CD14-positive monocyte (primary cell): Measurements from ENCODE around the gene KCTD13. TPM values are rescaled to one million over a fixed set of nuclear protein-coding genes. Genes with fewer than 3 reads are reported as not detected.

Source experiments
- DNase-seq, 3 donors: peaks; one replicate each; pipeline ENCODE4 v3.0.0-alpha.2; 2011 to 2022
- H2AFZ ChIP-seq: 2 replicates; pipeline ENCODE4 v1.6.0; 2012; ENCODE audit warnings: mild to moderate bottlenecking, low read depth, low read length, inconsistent platforms; ENCODE audit not compliant: insufficient read depth, poor library complexity, severe bottlenecking
- H3K27ac ChIP-seq, 2 donors: 1 replicate in 1 of 2; 2 replicates in 1 of 2; pipeline ENCODE4 v1.5.1; 2012 to 2013; ENCODE audit warnings: low read length in 2 of 2, control low read depth in 1 of 2, inconsistent platforms in 1 of 2, low read depth in 1 of 2, mild to moderate bottlenecking in 1 of 2
- H3K27me3 ChIP-seq, 2 donors: one replicate each; pipeline versions ENCODE4 v1.6.0 to v1.6.1; 2011 to 2013; ENCODE audit warnings: low read length in 2 of 2; ENCODE audit not compliant: control insufficient read depth in 2 of 2, insufficient read depth in 2 of 2
- H3K36me3 ChIP-seq, 2 donors: replicated peaks in 1 of 2; 1 replicate in 1 of 2; 2 replicates in 1 of 2; pipeline versions ENCODE4 v1.5.1 to v1.6.1; 2012 to 2013; ENCODE audit warnings: low read length in 2 of 2, control low read depth in 1 of 2, inconsistent platforms in 1 of 2, mild to moderate bottlenecking in 1 of 2; ENCODE audit not compliant: insufficient read depth in 2 of 2, control insufficient read depth in 1 of 2
- H3K4me1 ChIP-seq, 2 donors: 1 replicate in 1 of 2; 2 replicates in 1 of 2; pipeline versions ENCODE4 v1.5.1 to v1.6.1; 2012 to 2013; ENCODE audit warnings: low read length in 2 of 2, control low read depth in 1 of 2, inconsistent platforms in 1 of 2, mild to moderate bottlenecking in 1 of 2, moderate library complexity in 1 of 2; ENCODE audit not compliant: insufficient read depth in 2 of 2, control insufficient read depth in 1 of 2
- H3K4me2 ChIP-seq: replicated peaks from 2 replicates; pipeline ENCODE3; 2012; ENCODE audit warnings: low read length, moderate library complexity, mild to moderate bottlenecking; ENCODE audit not compliant: poor library complexity, severe bottlenecking; ENCODE audit errors: extremely low read depth
- H3K4me3 ChIP-seq, 3 experiments: fragments of 200-600 bp in 1 of 3; sonication (generic) in 1 of 3; replicated peaks in 1 of 3; 1 replicate in 2 of 3; 2 replicates in 1 of 3; pipeline ENCODE4 v1.5.1; 2011 to 2013; ENCODE audit warnings: low read length in 3 of 3, mild to moderate bottlenecking in 3 of 3, control low read depth in 2 of 3, low read depth in 2 of 3, inconsistent platforms in 1 of 3, moderate library complexity in 1 of 3
- H3K79me2 ChIP-seq: 2 replicates; pipeline ENCODE4 v1.6.0; 2012; ENCODE audit warnings: mild to moderate bottlenecking, control low read depth, inconsistent platforms, low read length, moderate library complexity; ENCODE audit not compliant: insufficient read depth
- H3K9ac ChIP-seq: 2 replicates; pipeline ENCODE4 v1.6.0; 2017; ENCODE audit warnings: low read length, mild to moderate bottlenecking; ENCODE audit not compliant: insufficient read depth, poor library complexity, severe bottlenecking
- H3K9me3 ChIP-seq, 2 donors: replicated peaks in 1 of 2; 1 replicate in 1 of 2; 2 replicates in 1 of 2; pipeline versions ENCODE4 v1.5.1 to v1.6.1; 2012 to 2013; ENCODE audit warnings: low read length in 2 of 2, control low read depth in 1 of 2; ENCODE audit not compliant: control insufficient read depth in 1 of 2, insufficient read depth in 1 of 2
- H4K20me1 ChIP-seq: 2 replicates; pipeline ENCODE4 v1.6.0; 2012; ENCODE audit warnings: mild to moderate bottlenecking, low read length, control low read depth, moderate library complexity; ENCODE audit not compliant: insufficient read depth
- H3K27ac Mint-ChIP-seq, 7 donors: one replicate each; pipeline ENCODE4 v1.8.0; 2020; ENCODE audit warnings: mild to moderate bottlenecking in 7 of 7, mixed read lengths in 7 of 7, moderate library complexity in 6 of 7, inconsistent platforms in 2 of 7
- H3K27me3 Mint-ChIP-seq, 3 donors: one replicate each; pipeline ENCODE4 v1.8.0; 2021 to 2022; ENCODE audit warnings: low read depth in 3 of 3, mild to moderate bottlenecking in 3 of 3, mixed read lengths in 3 of 3, moderate library complexity in 3 of 3, inconsistent platforms in 1 of 3
- H3K36me3 Mint-ChIP-seq, 2 donors: one replicate each; pipeline ENCODE4 v1.8.0; 2020; ENCODE audit warnings: mixed read lengths in 2 of 2, inconsistent platforms in 1 of 2, mild to moderate bottlenecking in 1 of 2
- H3K4me1 Mint-ChIP-seq: one replicate; pipeline ENCODE4 v1.8.0; 2020; ENCODE audit warnings: mild to moderate bottlenecking, mixed read lengths
- H3K4me3 Mint-ChIP-seq, 2 donors: one replicate each; pipeline ENCODE4 v1.8.0; 2020; ENCODE audit warnings: mild to moderate bottlenecking in 2 of 2, mixed read lengths in 2 of 2, moderate library complexity in 1 of 2
- H3K9me3 Mint-ChIP-seq, 7 donors: one replicate each; pipeline ENCODE4 v1.8.0; 2020 to 2022; ENCODE audit warnings: mixed read lengths in 7 of 7, mild to moderate bottlenecking in 6 of 7, moderate library complexity in 6 of 7, inconsistent platforms in 2 of 7
- CTCF ChIP-seq: fragments of 200-600 bp; IDR thresholded peaks from one replicate; pipeline ENCODE4 v1.8.0; 2022; ENCODE audit warnings: antibody characterized with exemption, mild to moderate bottlenecking
- WGBS: methylation state at CpG from one replicate; pipeline ENCODE4 v1.1.5; 2013; ENCODE audit warnings: missing lambda C conversion rate; ENCODE audit not compliant: insufficient coverage; 5-methylcytosine and 5-hydroxymethylcytosine counted together
- intact Hi-C, 2 donors: fragments of 100-400 bp; cut with micrococcal nuclease; formaldehyde crosslinking; loops; one replicate each; pipeline versions ENCODE4 v1.15.0 to v1.15.1; 2023
- polyA plus RNA-seq, 3 donors: library from polyadenylated mRNA; depleted of rRNA in 1 of 3; unstranded in 2 of 3; stranded (reverse) in 1 of 3; fragments of 300-500 nt in 2 of 3; fragments of >200 nt in 1 of 3; fragmentation: Illumina TruSeq in 2 of 3; gene quantifications; 1 replicate in 2 of 3; 2 replicates in 1 of 3; pipeline ENCODE4 v1.2.3, GENCODE V29; 2012 to 2021

KCTD13 gene
- polyA plus RNA-seq, 3 donors: 4.0 to 36.6 (median 4.7) TPM

- Mint-ChIP-seq H3K36me3 (no peaks in the 10 kb centered on the region), H3K4me3 (peak overlapping the region; percentile 82 to 92), H3K27ac (peak overlapping the region in 2 of 7 donors; percentile 1 to 53), H3K4me1 (peaks cover 12% of the 10 kb centered on the region), H3K9me3 (peaks cover 0 to 7% (median 2%) of the 10 kb centered on the region in 7 donors), H3K27me3 (peaks cover 22 to 50% (median 34%) of the 10 kb centered on the region in 3 donors)
- no peak for TF ChIP-seq CTCF
- Histone ChIP-seq H3K4me3 (peak overlapping the region in 1 of 3 experiments; percentile 78), H3K27ac (no peak overlapping the region), H3K4me2 (peak overlapping the region; percentile 98), H4K20me1 (peaks cover 3% of the 10 kb centered on the region), H3K4me1 (peaks cover 8 to 16% of the 10 kb centered on the region in 2 donors), H3K27me3 (peaks cover 12 to 38% of the 10 kb centered on the region in 2 donors), H3K79me2 (no peaks in the 10 kb centered on the region), H3K9me3 (peaks cover 0 to 4% of the 10 kb centered on the region in 2 donors), H3K36me3 (no peaks in the 10 kb centered on the region), H2AFZ (peak overlapping the region; percentile 82), H3K9ac (no peak overlapping the region)
- 76% methylated on average over 24 of the region's 31 CpGs for WGBS
- intact Hi-C loops: no loop called here
- no peak for DNase-seq
These were observed 25.0 kb downstream of the KCTD13 start for GRCh38 chr16:29900888-29901606.

GRCh38 chr16:29900102-29900887 lies 25.7 kb downstream of the KCTD13 start, which contains the start of gene ASPHD1:
Gene ASPHD1, plus strand, starts transcription at chr16:29900488. Its CDS starts 484 bp downstream, at chr16:29900972.
- Mint-ChIP-seq H3K9me3 (peaks cover 0 to 7% (median 2%) of the 10 kb centered on the region in 7 donors), H3K4me3 (peak within 1 kb of the TSS; percentile 82 to 92), H3K36me3 (no peaks in the 10 kb centered on the region), H3K27ac (peak within 1 kb of the TSS in 2 of 7 donors; percentile 1 to 53), H3K4me1 (peaks cover 12% of the 10 kb centered on the region), H3K27me3 (peaks cover 22 to 53% (median 36%) of the 10 kb centered on the region in 3 donors)
- TF ChIP-seq CTCF: no peak
- H3K9me3 ChIP-seq: peaks cover 0 to 4% of the 10 kb centered on the region in 2 donors
- no peaks in the 10 kb centered on the region for H3K79me2 ChIP-seq
- peak within 1 kb of the TSS; percentile 49 to 78 (median 53) for H3K4me3 ChIP-seq
- H3K4me2 ChIP-seq: peak within 1 kb of the TSS; percentile 98
- peak; percentile 38 to 56 (median 54) for DNase-seq
- H2AFZ ChIP-seq: peak within 1 kb of the TSS; percentile 82
- no peak within 1 kb of the TSS for H3K9ac ChIP-seq
- peaks cover 3% of the 10 kb centered on the region for H4K20me1 ChIP-seq
- no peaks in the 10 kb centered on the region for H3K36me3 ChIP-seq
- no peak within 1 kb of the TSS for H3K27ac ChIP-seq
- under 1% methylated on average over 41 of the region's 67 CpGs for WGBS
- peaks cover 12 to 38% of the 10 kb centered on the region in 2 donors for H3K27me3 ChIP-seq
- H3K4me1 ChIP-seq: peaks cover 8 to 16% of the 10 kb centered on the region in 2 donors
- intact Hi-C loops: no loop called here
